Heart left ventricle (tissue), 16 donors: ENCODE measurements around the gene MYOD1. TPM values are rescaled to one million over a fixed set of nuclear protein-coding genes. Genes with fewer than 3 reads are reported as not detected.
A peak's percentile ranks its signal among the peaks of the same experiment; 100 is the strongest.

Experiments
- ATAC-seq, 4 donors: fragments of 200-7000 bp; cut with Tn5 transposase; one replicate each; pipeline ENCODE4 v1.9.1; 2020 to 2022; ENCODE audit warnings: moderate library complexity in 4 of 4, mild to moderate bottlenecking in 3 of 4, moderate number of reproducible peaks in 1 of 4
- DNase-seq, 5 donors: peaks; one replicate each; pipeline ENCODE4 v3.0.0-alpha.2; 2020
- H3K27ac ChIP-seq, 12 donors: fragments of 200-600 bp; sonication (generic) in 4 of 12; one replicate each; pipeline versions ENCODE4 v1.5.0 to v1.8.0; 2016 to 2022; ENCODE audit warnings: mild to moderate bottlenecking in 2 of 12
- H3K27me3 ChIP-seq, 9 donors: fragments of 200-600 bp; sonication (generic) in 2 of 9; one replicate each; pipeline versions ENCODE4 v1.5.1 to v1.8.0; 2016 to 2022; ENCODE audit warnings: mild to moderate bottlenecking in 3 of 9
- H3K36me3 ChIP-seq, 9 donors: fragments of 200-600 bp; sonication (generic) in 2 of 9; one replicate each; pipeline versions ENCODE4 v1.5.0 to v1.8.0; 2018 to 2022; ENCODE audit warnings: mild to moderate bottlenecking in 2 of 9
- H3K4me1 ChIP-seq, 12 donors: fragments of 200-600 bp; sonication (generic) in 4 of 12; one replicate each; pipeline versions ENCODE4 v1.5.0 to v1.8.0; 2016 to 2022; ENCODE audit warnings: mild to moderate bottlenecking in 3 of 12
- H3K4me3 ChIP-seq, 12 donors: fragments of 200-600 bp; sonication (generic) in 4 of 12; one replicate each; pipeline versions ENCODE4 v1.5.0 to v1.8.0; 2017 to 2022; ENCODE audit warnings: mild to moderate bottlenecking in 9 of 12, moderate library complexity in 4 of 12
- H3K9me3 ChIP-seq, 12 donors: fragments of 200-600 bp; sonication (generic) in 4 of 12; one replicate each; pipeline versions ENCODE4 v1.5.0 to v1.8.0; 2016 to 2022; ENCODE audit warnings: mild to moderate bottlenecking in 1 of 12
- POLR2A ChIP-seq, 2 donors: fragments of 450-650 bp; IDR thresholded peaks; one replicate each; pipeline ENCODE4 v1.6.1; 2017; ENCODE audit warnings: antibody characterized with exemption in 2 of 2, mild to moderate bottlenecking in 2 of 2, moderate library complexity in 2 of 2
- WGBS, 4 donors: extraction: QIAGEN DNeasy Blood & Tissue Kit in 2 of 4; methylation state at CpG; one replicate each; pipeline versions ENCODE4 v1.1.5 to v1.1.7; 2013 to 2018; 5-methylcytosine and 5-hydroxymethylcytosine counted together
- intact Hi-C, 10 donors: fragments of 100-400 bp; cut with DNase I; formaldehyde crosslinking; loops; one replicate each; pipeline versions ENCODE4 v1.11.1 to v1.14.2; 2022
- polyA plus RNA-seq, 2 donors: library from polyadenylated mRNA; stranded (reverse); fragments of 200-250 nt; gene quantifications; one replicate each; pipeline ENCODE4 v1.2.3, GENCODE V29; 2013
- total RNA-seq, 9 donors: library from RNA; depleted of rRNA in 2 of 9; stranded (reverse); fragments of >200 nt in 2 of 9; fragmentation: NEBNext Ultra II Directional in 3 of 9; extraction: Animal tissue kit (Norgen Biotek cat#: 25700) in 3 of 9; gene quantifications; one replicate each; pipeline versions ENCODE4 v1.1.0 to v1.2.4, GENCODE V29; 2016 to 2023
- TF ChIP-seq, protein P1 (sequence below), 12 donors: fragments of 200-600 bp; sonication (generic) in 4 of 12; IDR thresholded peaks; one replicate each; pipeline versions ENCODE4 v1.5.0 to v1.8.0; 2018 to 2022; ENCODE audit warnings: antibody characterized with exemption in 12 of 12, mild to moderate bottlenecking in 5 of 12
- donor health status: ischemic (EF 13 %, LVEDD 7.1; RV severe dilation, severe dysfunction).
- donor health status: healthy with polysubstance abuse.
- donor health status: DM: no; HTN: yes; CAD: no.
- donor health status: DM: no; HTN: no; CAD: no.
- donor health status: ischemic (EF 25% LVEDD 6.9; RV normal size, moderate dysfunction).
- donor health status: ischemic (EF 25% LVEDD 5.7; RV mildly dilated, moderate dysfunction).
- donor health status: healthy.
- donor health status: DM: yes; HTN: yes; CAD: no.
- donor health status: ischemic (EF 35%, LVEDD 5.7; RV mildly dilated, moderate dysfunction).
- donor health status: nonischemic (EF 11% LVEDD 7.7; RV severe dilation, severe dysfunction).
- donor health status: DM: yes; HTN: yes; CAD: no.
- donor health status: PGD.
- donor health status: ischemic (EF 29% LVEDD 5.4; RV normal size, mild dysfunction).
- donor health status: nonischemic (EF 23%, LVEDD 6.1; RV moderate dilation, normal function).

Gene MYOD1
- total and polyA plus RNA-seq, 11 donors, result not detected

GRCh38 chr11:17763703-17764102 lies 44.3 kb downstream of the MYOD1 start:
- H3K27me3 ChIP-seq, result no peaks in the 10 kb centered on the region
- TF ChIP-seq, protein P1, sequence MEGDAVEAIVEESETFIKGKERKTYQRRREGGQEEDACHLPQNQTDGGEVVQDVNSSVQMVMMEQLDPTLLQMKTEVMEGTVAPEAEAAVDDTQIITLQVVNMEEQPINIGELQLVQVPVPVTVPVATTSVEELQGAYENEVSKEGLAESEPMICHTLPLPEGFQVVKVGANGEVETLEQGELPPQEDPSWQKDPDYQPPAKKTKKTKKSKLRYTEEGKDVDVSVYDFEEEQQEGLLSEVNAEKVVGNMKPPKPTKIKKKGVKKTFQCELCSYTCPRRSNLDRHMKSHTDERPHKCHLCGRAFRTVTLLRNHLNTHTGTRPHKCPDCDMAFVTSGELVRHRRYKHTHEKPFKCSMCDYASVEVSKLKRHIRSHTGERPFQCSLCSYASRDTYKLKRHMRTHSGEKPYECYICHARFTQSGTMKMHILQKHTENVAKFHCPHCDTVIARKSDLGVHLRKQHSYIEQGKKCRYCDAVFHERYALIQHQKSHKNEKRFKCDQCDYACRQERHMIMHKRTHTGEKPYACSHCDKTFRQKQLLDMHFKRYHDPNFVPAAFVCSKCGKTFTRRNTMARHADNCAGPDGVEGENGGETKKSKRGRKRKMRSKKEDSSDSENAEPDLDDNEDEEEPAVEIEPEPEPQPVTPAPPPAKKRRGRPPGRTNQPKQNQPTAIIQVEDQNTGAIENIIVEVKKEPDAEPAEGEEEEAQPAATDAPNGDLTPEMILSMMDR (IDR thresholded peaks at IDR 0.05), result no peak
- no peak for TF ChIP-seq POLR2A (IDR thresholded peaks at IDR 0.05)
- H3K9me3 ChIP-seq, result peaks cover 0 to 4% (median 0%) of the 10 kb centered on the region in 12 donors
- no peak overlapping the region for H3K4me3 ChIP-seq
- no peak overlapping the region for H3K27ac ChIP-seq
- intact Hi-C loops, result loop anchor here in 2 of 10 donors (5.0 to 10.0 kb wide), 2 partner anchors 81 to 214 kb away; no protein-coding TSS in a partner anchor
- ATAC-seq (no peak), DNase-seq (no peak)
- H3K36me3 ChIP-seq, result no peaks in the 10 kb centered on the region
- H3K4me1 ChIP-seq, result peaks cover 0 to 5% (median 0%) of the 10 kb centered on the region in 12 donors
- WGBS, 4 donors, result 54 to 65% (median 62%) methylated on average over 3 of the region's 3 CpGs

GRCh38 chr11:17764446-17765218 lies 45.3 kb downstream of the MYOD1 start:
- no peaks in the 10 kb centered on the region for H3K9me3 ChIP-seq
- WGBS, 4 donors, result 78 to 87% (median 81%) methylated on average over 19 of the region's 19 CpGs
- H3K4me1 ChIP-seq, result peaks cover 0 to 5% (median 0%) of the 10 kb centered on the region in 12 donors
- H3K27me3 ChIP-seq, result no peaks in the 10 kb centered on the region
- TF ChIP-seq POLR2A (IDR thresholded peaks at IDR 0.05), result no peak
- TF ChIP-seq, protein P1 (IDR thresholded peaks at IDR 0.05), result no peak
- intact Hi-C loops, result loop anchor here in 2 of 10 donors (5.0 to 10.0 kb wide), 2 partner anchors 80 to 213 kb away; no protein-coding TSS in a partner anchor
- no peak for ATAC-seq
- no peak overlapping the region for H3K27ac ChIP-seq
- no peaks in the 10 kb centered on the region for H3K36me3 ChIP-seq
- DNase-seq, result peak in 3 of 5 donors; percentile 13 to 38 (median 20)
- H3K4me3 ChIP-seq, result no peak overlapping the region

DNA sequence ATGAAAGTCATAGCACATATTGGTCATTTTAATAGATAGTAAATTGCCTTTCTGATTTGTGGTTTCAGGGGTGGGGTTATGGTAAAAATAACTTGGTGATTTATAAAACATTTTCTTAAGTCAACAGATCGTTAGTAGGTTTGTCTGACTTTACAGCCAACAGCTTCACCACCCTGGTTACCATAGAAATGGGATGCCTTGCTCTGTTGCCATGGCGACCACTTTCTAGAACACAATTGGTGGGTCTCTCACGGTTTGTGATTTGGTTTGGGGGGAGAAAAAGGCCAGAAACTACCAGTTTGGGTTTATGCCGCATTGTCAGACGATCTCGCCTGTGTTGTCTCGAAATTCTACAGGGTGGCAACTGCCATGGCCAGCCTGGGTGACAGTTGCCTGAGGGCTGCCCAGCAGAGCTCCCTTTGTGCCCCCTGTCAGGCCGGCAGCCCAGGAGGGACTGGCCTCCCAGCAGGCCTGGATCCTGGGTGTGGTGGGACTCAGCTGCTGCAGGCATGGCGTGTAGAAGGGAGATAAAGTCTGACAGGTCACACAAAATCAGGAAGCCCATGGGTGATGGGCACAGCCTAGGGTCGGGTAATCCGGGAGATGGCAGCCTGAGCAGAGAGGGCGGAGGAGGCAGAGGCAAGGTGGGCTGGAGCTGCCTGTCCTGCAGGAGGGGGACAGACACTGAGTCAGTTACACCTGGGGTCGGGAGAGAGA lies 46.1 kb downstream of the MYOD1 start:
- Histone ChIP-seq H3K9me3 (no peaks in the 10 kb centered on the region), H3K4me3 (no peak overlapping the region), H3K4me1 (peaks cover 0 to 2% (median 0%) of the 10 kb centered on the region in 12 donors), H3K36me3 (no peaks in the 10 kb centered on the region), H3K27ac (no peak overlapping the region), H3K27me3 (no peaks in the 10 kb centered on the region)
- TF ChIP-seq, protein P1 (IDR thresholded peaks at IDR 0.05), result no peak
- TF ChIP-seq POLR2A (IDR thresholded peaks at IDR 0.05), result no peak
- intact Hi-C loops, result loop anchor here in 1 of 10 donors (10.0 kb wide), 1 partner anchor 79 kb away; no protein-coding TSS in a partner anchor
- WGBS, 4 donors, result 82 to 89% (median 86%) methylated on average over 13 of the region's 13 CpGs
- DNase-seq (peak in 1 of 5 donors; percentile 6), ATAC-seq (no peak)

GRCh38 chr11:17766073-17766359 lies 46.6 kb downstream of the MYOD1 start:
- Histone ChIP-seq H3K36me3 (no peaks in the 10 kb centered on the region), H3K27ac (no peak overlapping the region), H3K4me3 (no peak overlapping the region), H3K9me3 (no peaks in the 10 kb centered on the region), H3K4me1 (no peaks in the 10 kb centered on the region), H3K27me3 (no peaks in the 10 kb centered on the region)
- TF ChIP-seq, protein P1 (IDR thresholded peaks at IDR 0.05), result no peak
- TF ChIP-seq POLR2A (IDR thresholded peaks at IDR 0.05), result no peak
- WGBS, 4 donors, result 86 to 100% (median 93%) methylated on average over 8 of the region's 8 CpGs
- peak in 1 of 5 donors; percentile 12 for DNase-seq
- ATAC-seq, result no peak
- intact Hi-C loops, result loop anchor here in 1 of 10 donors (10.0 kb wide), 1 partner anchor 79 kb away; no protein-coding TSS in a partner anchor
